Measurements from ENCODE around the gene TLR3.
A peak's percentile ranks its signal among the peaks of the same experiment; 100 is the strongest.
"Not testable (repeated sequence)": the region's sequence is repeated elsewhere in the genome, so short reads cannot be mapped to it uniquely, and the experiment has no call there.

TLR3 gene

DNA sequence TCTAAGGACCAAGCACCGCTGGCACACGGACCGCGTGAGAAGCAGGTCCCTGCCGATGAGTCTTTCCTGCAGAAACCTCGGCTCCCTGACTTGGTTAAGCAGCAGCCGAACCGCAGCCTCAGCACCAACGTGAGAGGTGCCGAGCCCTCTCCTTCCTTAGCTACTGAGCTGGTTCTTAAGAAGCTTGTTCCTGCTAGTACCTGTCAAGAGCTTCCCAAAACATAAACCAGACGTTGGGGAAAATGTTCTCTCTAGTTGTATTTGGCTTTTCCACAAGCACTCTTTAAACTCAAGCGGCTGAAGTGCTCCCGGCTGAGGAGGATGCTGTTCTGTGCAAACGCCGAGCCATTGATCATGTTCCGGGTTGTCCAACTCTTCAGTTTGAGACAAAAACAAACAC, 29.3 kb upstream of the TLR3 start:
- FAIRE-seq: no peak
- TF ChIP-seq POU2F2 (IDR thresholded peaks at IDR 0.05; ENCODE audit: low read depth, low read length) (no peak), POLR2AphosphoS5 (IDR thresholded peaks at IDR 0.05; ENCODE audit: low read depth, low read length) (no peak), PAX5 (IDR thresholded peaks at IDR 0.05; ENCODE audit: insufficient read depth, low read length, severe bottlenecking) (no peak), SPI1 (IDR thresholded peaks at IDR 0.05; ENCODE audit: low read depth, low read length) (no peak), POLR2A (IDR thresholded peaks at IDR 0.05; ENCODE audit: low read depth, low read length) (no peak), TAF1 (IDR thresholded peaks at IDR 0.05; ENCODE audit: low read depth, low read length) (no peak)
- DNase-seq (ENCODE audit: insufficient read length, low spot score): no peak

DNA sequence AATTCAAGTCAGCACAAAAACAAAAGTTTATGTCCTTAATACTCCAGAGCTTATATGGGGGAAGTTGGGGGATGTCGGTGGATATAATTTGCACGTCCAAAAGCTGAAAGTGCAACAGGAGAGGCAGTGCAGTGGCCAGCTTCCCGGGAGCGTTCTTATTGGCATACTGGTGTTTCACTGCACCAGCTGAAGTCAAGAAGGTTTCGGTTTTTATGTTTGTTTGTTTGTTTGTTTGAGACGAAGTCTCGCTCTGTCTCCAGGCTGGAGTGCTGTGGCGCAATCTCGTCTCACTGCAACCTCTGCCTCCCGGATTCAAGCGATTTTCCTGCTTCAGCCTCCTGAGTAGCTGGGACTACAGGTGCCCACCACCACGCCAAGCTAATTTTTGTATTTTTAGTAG, 28.6 kb upstream of the TLR3 start:
- TF ChIP-seq POU2F2 (IDR thresholded peaks at IDR 0.05; ENCODE audit: low read depth, low read length) (no peak), TAF1 (IDR thresholded peaks at IDR 0.05; ENCODE audit: low read depth, low read length) (no peak), SPI1 (IDR thresholded peaks at IDR 0.05; ENCODE audit: low read depth, low read length) (no peak), POLR2AphosphoS5 (IDR thresholded peaks at IDR 0.05; ENCODE audit: low read depth, low read length) (no peak), PAX5 (IDR thresholded peaks at IDR 0.05; ENCODE audit: insufficient read depth, low read length, severe bottlenecking) (no peak), POLR2A (IDR thresholded peaks at IDR 0.05; ENCODE audit: low read depth, low read length) (no peak)
- DNase-seq (ENCODE audit: insufficient read length, low spot score) (no peak), FAIRE-seq (no peak)

DNA sequence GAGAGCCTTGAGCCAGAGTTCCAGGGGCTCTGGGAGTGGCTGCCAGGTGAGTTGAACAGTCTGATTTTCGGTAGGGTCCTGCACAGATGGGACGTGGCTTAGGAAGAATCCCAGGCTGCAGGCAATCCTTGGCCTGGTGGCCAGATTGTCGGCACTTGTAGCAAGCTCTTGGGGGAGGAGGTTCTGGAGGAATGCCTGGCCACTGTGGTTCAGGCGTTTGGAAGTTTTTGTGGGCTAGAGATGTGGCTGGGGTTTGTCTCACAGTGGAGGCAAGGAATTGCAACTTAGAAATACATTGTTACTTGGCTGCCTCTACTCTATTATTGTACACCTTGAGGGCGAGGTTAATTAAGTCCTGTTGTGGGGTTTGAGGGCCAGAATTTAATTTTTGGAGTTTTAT, 21.5 kb upstream of the TLR3 start:
- not testable (repeated sequence) for FAIRE-seq; DNase-seq (ENCODE audit: insufficient read length, low spot score)

DNA sequence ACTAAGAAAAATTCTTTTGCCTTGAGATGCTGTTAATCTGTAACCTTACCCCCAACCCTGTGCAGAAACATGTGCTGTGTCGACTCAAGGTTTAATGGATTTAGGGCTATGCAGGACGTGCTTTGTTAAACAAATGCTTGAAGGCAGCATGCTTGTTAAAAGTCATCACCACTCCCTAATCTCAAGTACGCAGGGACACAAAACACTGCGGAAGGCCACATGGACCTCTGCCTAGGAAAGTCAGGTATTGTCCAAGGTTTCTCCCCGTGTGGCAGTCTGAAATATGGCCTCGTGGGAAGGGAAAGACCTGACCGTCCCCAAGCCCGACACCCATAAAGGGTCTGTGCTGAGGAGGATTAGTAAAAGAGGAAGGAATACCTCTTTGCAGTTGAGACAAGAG, 18.8 kb upstream of the TLR3 start:
- FAIRE-seq; DNase-seq (ENCODE audit: insufficient read length, low spot score): not testable (repeated sequence)

DNA sequence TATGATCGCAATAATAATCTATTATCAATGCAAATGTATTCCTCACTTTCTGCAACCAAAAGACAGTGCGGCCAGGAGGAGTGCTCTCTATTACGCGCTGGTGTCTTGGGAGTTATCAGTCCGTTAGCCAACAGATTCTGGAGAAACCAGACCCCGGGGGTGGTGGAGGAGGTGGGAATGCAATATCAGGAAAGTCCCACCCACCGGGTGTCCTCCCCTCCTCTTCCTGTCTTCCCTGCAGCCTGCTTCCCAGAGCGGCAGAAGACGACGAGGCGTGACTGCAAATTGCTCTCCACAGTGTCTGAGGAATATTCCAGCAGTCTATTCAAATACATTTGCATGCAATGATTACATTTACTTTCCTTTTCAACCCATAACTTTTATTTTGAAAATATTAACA, 17.9 kb upstream of the TLR3 start:
- no peak for DNase-seq (ENCODE audit: insufficient read length, low spot score)
- TF ChIP-seq POLR2AphosphoS5 (IDR thresholded peaks at IDR 0.05; ENCODE audit: low read depth, low read length) (no peak), TAF1 (IDR thresholded peaks at IDR 0.05; ENCODE audit: low read depth, low read length) (no peak), POU2F2 (IDR thresholded peaks at IDR 0.05; ENCODE audit: low read depth, low read length) (no peak), SPI1 (IDR thresholded peaks at IDR 0.05; ENCODE audit: low read depth, low read length) (no peak), POLR2A (IDR thresholded peaks at IDR 0.05; ENCODE audit: low read depth, low read length) (no peak), PAX5 (IDR thresholded peaks at IDR 0.05; ENCODE audit: insufficient read depth, low read length, severe bottlenecking) (no peak)
- no peak for FAIRE-seq

DNA sequence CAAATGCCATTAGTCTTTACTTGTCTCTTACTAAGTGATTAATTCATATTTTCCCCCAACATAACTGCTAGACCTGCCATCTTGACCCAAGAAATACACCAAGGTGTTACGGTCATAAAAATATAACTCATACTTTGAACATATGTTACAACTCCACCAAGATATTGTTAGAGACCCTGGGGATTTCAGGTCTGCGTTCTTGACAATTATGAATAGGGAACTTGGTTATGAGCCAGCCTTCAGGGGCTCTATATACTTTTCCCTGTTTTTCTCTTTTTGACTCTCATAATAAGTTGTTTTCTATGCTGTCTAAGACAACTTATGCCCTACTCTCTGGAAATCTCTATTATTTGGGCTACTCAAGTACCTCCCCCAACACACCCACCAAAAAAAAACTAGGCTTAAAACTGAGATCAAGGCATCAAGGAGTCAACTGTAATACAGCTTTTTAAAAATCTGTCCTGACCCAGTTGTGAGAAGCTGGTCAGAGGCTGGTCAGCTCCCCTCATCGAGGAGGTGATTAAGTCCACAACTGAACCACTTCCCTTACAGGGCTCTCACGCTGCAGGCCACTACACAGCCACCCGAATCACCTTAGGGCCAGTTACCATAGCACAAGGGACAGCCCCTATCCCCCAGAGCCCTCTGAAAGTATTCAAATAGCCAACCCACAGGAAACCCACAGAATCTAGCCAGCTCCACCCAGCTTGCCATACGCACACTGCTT, 10.5 kb upstream of the TLR3 start:
- DNase-seq (ENCODE audit: insufficient read length, low spot score) (no peak), FAIRE-seq (peak; percentile 87)

DNA sequence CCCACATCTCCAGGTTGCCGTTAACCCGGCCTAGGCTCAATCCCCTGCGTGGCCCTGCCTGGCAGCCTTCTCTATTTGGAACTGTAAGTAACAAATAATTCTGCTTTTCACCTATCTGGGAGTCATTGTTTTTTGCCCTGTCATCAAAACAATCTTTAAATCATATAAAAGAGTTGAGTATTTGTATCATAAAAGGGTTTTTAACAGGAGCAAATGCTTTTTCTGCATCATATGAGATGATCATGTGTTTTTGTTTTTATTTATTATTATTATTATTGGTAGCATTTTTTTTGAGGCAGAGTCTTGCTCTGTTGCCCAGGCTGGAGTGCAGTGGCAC, 10.0 kb upstream of the TLR3 start:
- no peak for DNase-seq (ENCODE audit: insufficient read length, low spot score)
- FAIRE-seq: no peak
- no peak for TF ChIP-seq POLR2A (IDR thresholded peaks at IDR 0.05; ENCODE audit: low read depth, low read length)
- TF ChIP-seq TAF1 (IDR thresholded peaks at IDR 0.05; ENCODE audit: low read depth, low read length): no peak
- TF ChIP-seq PAX5 (IDR thresholded peaks at IDR 0.05; ENCODE audit: insufficient read depth, low read length, severe bottlenecking): no peak
- TF ChIP-seq SPI1 (IDR thresholded peaks at IDR 0.05; ENCODE audit: low read depth, low read length): no peak
- TF ChIP-seq POLR2AphosphoS5 (IDR thresholded peaks at IDR 0.05; ENCODE audit: low read depth, low read length): no peak
- TF ChIP-seq POU2F2 (IDR thresholded peaks at IDR 0.05; ENCODE audit: low read depth, low read length): no peak

More for the DNA sequence above, 10.5 kb upstream of the TLR3 start:
- TF ChIP-seq POU2F2 (IDR thresholded peaks at IDR 0.05; ENCODE audit: low read depth, low read length): peak; percentile 95
- no peak for TF ChIP-seq POLR2AphosphoS5 (IDR thresholded peaks at IDR 0.05; ENCODE audit: low read depth, low read length)
- TF ChIP-seq POLR2A (IDR thresholded peaks at IDR 0.05; ENCODE audit: low read depth, low read length): no peak
- TF ChIP-seq PAX5 (IDR thresholded peaks at IDR 0.05; ENCODE audit: insufficient read depth, low read length, severe bottlenecking): no peak
- TF ChIP-seq SPI1 (IDR thresholded peaks at IDR 0.05; ENCODE audit: low read depth, low read length): peak; percentile 69
- no peak for TF ChIP-seq TAF1 (IDR thresholded peaks at IDR 0.05; ENCODE audit: low read depth, low read length)

DNA sequence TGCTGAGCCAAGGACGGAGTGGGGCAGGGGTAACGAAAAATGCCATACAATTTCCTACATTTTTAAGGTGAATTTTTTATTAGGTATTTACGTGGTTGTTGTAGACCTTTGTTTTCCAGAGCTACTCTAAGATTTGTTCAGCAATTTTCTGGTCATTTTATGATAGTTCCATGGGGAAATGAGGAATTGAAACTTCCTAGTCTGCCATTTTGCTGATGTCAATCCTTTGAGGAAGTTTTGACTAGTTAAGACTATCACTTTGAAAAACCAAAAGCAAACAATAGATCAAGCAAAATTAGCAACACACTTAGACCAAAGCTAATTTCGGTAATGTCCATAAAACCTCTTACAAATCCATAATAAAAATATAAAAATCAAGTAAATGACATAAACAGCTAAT, 7.0 kb upstream of the TLR3 start:
- TF ChIP-seq SPI1 (IDR thresholded peaks at IDR 0.05; ENCODE audit: low read depth, low read length) (peak; percentile 78), POLR2AphosphoS5 (IDR thresholded peaks at IDR 0.05; ENCODE audit: low read depth, low read length) (no peak)
- DNase-seq (ENCODE audit: insufficient read length, low spot score) (no peak), FAIRE-seq (no peak)

DNA sequence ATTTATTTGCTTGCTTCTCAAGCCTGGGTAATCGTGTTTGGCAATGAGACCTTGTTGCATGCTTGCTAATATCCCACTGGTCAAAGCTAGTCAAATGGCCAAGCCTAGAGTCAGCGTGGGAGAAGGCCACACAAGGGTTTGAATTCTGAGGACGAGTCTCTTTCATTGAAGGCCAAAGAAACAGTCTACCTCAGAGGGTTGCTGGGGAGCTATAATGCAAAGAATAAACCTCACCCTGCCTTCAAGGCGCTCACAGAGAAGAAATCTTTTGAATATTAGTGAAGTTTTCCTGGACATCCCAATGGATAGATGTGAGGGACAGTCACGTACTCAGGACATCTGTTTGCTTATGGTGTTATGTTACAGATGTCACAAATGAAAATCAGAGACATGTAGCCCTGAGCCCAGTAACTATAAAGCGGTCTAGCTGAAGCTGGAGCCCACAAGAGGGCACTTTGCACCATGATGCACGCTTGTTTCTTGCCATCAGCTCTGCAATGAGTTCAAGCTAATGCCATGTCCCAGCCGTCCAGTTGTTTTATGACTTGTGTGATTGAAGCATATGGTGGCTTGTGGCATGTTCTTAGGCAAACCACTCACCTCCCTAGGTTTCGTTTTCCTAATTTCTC, 1.1 kb upstream of the TLR3 start:
- FAIRE-seq (peak; percentile 88), DNase-seq (ENCODE audit: insufficient read length, low spot score) (no peak)
- TF ChIP-seq SPI1 (IDR thresholded peaks at IDR 0.05; ENCODE audit: low read depth, low read length) (no peak), POU2F2 (IDR thresholded peaks at IDR 0.05; ENCODE audit: low read depth, low read length) (no peak), PAX5 (IDR thresholded peaks at IDR 0.05; ENCODE audit: insufficient read depth, low read length, severe bottlenecking) (no peak), POLR2A (IDR thresholded peaks at IDR 0.05; ENCODE audit: low read depth, low read length) (no peak), TAF1 (IDR thresholded peaks at IDR 0.05; ENCODE audit: low read depth, low read length) (no peak), POLR2AphosphoS5 (IDR thresholded peaks at IDR 0.05; ENCODE audit: low read depth, low read length) (no peak)

DNA sequence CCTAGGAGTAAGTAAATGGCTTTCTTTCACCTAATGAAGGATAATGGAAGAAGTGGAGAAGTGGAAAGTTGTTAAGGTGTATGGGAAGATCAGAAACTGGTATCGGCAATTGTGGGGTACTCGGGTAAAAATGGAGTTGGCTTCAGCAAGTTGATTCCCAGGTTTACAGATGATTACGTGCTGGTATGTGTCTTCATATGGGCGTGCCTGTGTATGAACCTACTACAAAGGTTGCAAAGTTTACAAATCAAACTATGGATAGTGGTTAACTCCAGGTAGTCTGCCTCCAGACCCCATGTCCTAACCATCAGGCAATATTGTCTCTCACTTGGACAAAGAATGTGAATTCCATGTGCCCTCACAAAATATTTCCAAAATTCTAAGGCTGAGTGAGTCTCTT, 773 bp downstream of the TLR3 start:
- FAIRE-seq (peak; percentile 56), DNase-seq (ENCODE audit: insufficient read length, low spot score) (no peak)
- no peak for TF ChIP-seq POU2F2 (IDR thresholded peaks at IDR 0.05; ENCODE audit: low read depth, low read length)
- no peak for TF ChIP-seq POLR2A (IDR thresholded peaks at IDR 0.05; ENCODE audit: low read depth, low read length)
- TF ChIP-seq PAX5 (IDR thresholded peaks at IDR 0.05; ENCODE audit: insufficient read depth, low read length, severe bottlenecking): no peak
- TF ChIP-seq SPI1 (IDR thresholded peaks at IDR 0.05; ENCODE audit: low read depth, low read length): no peak
- TF ChIP-seq POLR2AphosphoS5 (IDR thresholded peaks at IDR 0.05; ENCODE audit: low read depth, low read length): no peak
- no peak for TF ChIP-seq TAF1 (IDR thresholded peaks at IDR 0.05; ENCODE audit: low read depth, low read length)

Measured in GM12891 (cell line).